ENCODE measurements around the gene SLC13A5.

Gene SLC13A5

DNA sequence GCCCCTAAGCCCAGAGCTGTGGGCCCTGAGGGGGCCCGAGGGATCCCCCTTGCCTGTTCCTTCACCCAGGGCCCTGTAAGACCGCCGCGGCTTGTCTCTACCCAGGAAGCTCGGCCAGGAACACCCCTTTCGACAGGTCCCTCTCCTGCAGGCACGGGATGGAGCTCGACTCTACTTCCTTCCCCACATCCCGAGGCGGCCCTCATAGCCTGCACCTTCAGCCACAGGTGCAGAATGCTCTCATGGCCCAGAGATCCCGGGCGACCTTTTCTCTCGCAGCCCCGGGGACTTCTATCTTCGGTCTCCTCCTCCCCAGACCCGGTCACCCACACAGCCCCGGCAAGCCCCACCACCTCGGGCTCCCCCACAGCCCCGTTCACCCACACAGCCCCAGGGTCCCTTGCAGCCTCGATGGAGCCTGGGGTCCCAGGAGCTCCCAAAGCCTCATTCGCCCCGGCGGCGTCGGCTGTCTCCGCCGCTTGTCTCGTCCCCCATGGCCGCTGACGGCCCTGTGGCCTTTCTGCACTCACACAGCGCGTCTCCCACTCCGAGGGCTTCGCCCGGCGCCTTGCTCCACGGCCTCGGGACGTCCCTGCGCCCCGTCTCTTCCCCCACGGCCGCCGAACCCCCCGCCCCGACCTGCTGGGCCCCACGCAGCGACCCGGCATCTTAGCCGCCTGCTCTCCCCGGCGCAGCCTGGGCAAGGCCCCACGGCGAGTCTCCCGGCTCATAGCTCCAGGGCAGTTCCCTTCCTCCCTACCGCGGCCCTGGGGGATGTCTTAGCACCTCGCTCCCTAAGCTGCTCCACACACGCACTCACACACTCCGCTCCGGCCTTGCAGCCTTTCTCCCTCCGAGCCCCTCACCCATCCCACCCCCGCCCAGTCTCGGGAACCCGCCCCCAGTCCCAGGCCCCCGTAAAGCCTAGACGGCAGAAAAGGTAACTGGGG, 73.3 kb downstream of the SLC13A5 start:
- no peak for DNase-seq (ENCODE audit: low spot score)

DNA sequence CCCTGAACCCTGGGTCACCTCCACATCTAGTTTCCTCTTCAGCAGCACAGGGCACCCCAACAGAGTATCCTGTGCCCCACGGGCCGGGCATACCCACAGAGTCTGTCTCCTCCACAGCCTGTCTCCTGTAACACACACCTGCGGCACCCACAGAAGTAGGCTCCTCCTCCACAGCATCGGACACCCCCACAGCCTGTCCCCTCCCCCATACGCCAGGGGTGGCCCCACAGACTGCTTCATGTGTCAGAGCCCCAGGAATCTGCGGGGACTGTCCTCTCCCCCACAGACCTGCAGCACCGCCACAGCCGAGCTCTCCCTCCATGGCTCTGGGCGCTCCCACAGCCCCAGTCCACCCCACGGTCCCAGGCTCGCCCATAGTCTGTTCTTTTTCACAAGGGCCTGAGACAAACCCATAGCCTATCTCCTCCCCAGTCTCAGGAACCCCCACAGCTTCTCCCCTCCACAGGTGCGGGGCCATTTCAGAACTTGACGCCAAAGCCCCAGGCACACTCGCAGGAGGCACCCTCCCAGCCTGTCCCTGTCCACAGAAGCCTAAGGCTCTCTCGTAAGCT, 74.1 kb downstream of the SLC13A5 start:
- FAIRE-seq (no peak), DNase-seq (ENCODE audit: low spot score) (no peak)

More for the DNA sequence above, 73.3 kb downstream of the SLC13A5 start:
- FAIRE-seq: no peak

DNA sequence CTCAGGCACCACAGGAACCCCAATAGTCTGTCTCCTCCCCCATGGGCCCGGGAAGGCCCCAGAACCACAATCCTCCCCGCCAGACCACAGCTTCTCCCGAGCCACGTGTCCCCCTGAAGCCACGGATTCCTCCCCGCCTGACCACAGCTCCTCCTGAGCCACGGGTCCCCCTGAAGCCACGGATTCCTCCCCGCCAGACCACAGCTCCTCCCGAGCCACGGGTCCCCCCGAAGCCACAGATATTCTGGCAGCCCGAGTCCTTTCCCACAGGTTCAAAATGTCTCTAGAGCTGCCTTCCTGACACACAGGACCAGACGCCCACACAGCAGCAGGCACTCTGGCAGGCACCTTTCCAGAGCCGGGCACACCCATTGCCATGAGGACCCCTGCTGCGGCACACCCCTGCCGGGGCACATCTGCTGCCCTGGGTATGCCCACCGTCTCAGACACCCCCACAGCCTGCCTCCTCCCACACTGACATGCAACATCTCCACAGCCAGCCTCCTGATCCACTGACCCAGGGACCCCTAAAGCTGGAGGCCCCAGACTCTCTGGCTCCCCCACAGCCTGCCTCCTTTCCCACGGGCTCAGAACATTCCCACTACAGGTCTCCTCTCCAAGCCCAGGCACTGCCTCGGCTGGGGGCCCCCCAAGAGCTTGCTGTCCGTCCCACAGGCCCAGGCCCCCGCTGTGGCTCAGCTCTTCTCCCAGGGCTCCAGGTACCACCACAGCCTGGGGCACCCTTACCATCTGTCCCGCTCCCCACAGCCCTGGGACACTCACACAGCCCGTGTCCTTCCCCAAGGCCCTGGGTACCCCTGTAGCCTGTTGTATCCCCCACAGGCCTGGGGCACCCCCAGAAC, 74.9 kb downstream of the SLC13A5 start:
- no peak for DNase-seq (ENCODE audit: low spot score)
- no peak for FAIRE-seq

DNA sequence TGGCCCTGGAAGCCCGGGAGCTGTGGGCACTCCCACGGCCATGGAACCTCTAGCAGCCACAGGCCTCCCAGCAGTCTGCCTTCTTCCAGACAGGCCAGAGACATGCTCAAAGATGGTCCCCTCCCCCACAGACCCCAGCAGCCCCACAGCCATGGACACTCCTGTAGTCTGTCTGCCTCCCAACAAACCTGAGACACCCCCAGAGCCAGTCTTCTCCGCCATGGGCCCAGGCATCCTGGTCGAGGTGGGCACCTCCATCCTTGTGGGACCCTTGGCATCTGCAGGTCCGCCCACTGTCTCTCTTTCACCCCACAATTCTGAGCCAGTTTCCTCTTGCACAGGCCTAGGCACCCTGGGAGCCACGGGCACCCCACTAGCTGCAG, 75.7 kb downstream of the SLC13A5 start:
- DNase-seq (ENCODE audit: low spot score): no peak
- no peak for FAIRE-seq

DNA sequence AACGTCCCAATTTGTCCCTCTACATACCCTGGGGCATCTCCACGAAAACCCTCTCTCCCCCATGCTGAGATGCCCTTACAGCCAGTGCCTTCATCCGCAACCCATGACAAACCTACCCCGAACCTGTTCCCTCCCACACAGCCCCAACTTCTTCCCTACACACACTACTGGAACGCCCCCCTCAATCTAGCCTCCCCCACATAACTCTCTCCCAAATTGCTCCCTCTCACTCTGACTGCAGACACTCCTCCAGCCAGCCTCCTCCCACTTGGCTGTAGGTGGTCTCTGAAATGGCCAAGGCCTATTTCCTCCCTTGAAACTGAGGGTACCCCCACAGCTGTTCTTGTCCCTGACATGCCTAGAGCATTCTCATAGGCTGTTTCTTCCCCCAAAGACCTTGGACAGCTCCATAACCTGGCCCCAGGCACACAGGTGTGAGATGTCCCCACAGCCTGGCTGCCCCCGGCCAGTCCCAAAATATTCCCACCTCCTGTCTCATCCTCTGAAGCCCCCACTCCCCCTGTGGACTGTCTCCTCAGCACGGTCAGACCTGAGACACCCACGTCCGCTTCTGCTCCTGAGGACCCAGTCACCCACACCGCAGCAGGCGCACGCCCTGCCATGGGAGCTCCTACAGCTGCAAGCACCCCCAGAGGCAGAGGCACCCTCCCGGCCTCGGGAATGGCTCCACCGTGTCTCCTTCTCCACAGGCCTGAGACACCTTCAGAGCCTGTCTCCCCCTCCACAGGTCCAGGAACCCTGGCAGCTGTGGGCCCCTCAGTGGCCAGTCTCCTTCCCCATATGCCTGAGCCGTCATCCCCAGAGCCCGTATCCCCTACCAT, 76.3 kb downstream of the SLC13A5 start:
- FAIRE-seq (no peak), DNase-seq (ENCODE audit: low spot score) (no peak)

DNA sequence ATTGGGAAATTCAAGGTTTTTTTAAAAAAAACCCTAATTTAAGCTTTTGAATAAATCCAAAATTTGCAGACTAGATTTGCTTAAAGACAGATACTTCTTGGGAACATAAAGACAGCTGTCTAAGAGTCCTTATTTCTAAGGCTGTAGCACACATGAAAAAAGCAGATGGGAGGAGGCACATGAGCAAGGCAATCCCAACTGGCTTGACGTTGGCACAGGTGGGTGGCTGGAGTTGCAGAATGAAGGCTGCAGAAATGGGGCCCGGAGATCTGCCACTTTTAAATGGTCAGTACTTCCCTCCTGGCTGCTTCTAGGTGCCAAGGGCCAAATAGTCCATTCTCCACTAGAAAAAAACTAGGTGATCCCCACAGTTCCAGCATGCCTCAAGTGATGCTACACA, 77.1 kb downstream of the SLC13A5 start:
- DNase-seq (ENCODE audit: low spot score) (no peak), FAIRE-seq (no peak)

Data from RCC 7860 (cell line).